MM.1S (cell line): ENCODE measurements around the gene BRME1.

ENCODE experiments used
- DNase-seq: peaks from one replicate; pipeline ENCODE4 v3.0.0-alpha.2; 2015
- H2AFZ ChIP-seq: fragments of 300-600 bp; sonication (generic); 2 replicates; pipeline ENCODE4 v1.6.0; 2016; ENCODE audit warnings: antibody characterized with exemption, low read length
- H3F3A ChIP-seq: fragments of 300-600 bp; sonication (generic); 2 replicates; pipeline ENCODE4 v1.6.1; 2016; ENCODE audit warnings: mild to moderate bottlenecking, antibody characterized with exemption, low read length, moderate library complexity, mixed read lengths; ENCODE audit not compliant: insufficient read depth
- H3K27ac ChIP-seq: fragments of 300-600 bp; sonication (generic); 2 replicates; pipeline ENCODE4 v1.5.1; 2016; ENCODE audit warnings: mild to moderate bottlenecking, low read length
- H3K27me3 ChIP-seq: fragments of 300-600 bp; sonication (generic); replicated peaks from 2 replicates; pipeline ENCODE4 v1.6.0; 2016; ENCODE audit warnings: low read length; ENCODE audit not compliant: insufficient read depth
- H3K36me3 ChIP-seq: fragments of 300-600 bp; sonication (generic); replicated peaks from 2 replicates; pipeline ENCODE4 v1.6.1; 2016; ENCODE audit warnings: mild to moderate bottlenecking, low read length, mixed read lengths; ENCODE audit not compliant: insufficient read depth
- H3K4me1 ChIP-seq: fragments of 300-600 bp; sonication (generic); 2 replicates; pipeline ENCODE4 v1.6.1; 2016; ENCODE audit warnings: low read length, mixed read lengths
- H3K4me2 ChIP-seq: fragments of 300-600 bp; sonication (generic); 2 replicates; pipeline ENCODE4 v1.6.0; 2016; ENCODE audit warnings: low read depth, low read length
- H3K4me3 ChIP-seq: fragments of 300-600 bp; sonication (generic); 2 replicates; pipeline ENCODE4 v1.5.1; 2016; ENCODE audit warnings: low read length, mixed read lengths
- H3K79me2 ChIP-seq: fragments of 300-600 bp; sonication (generic); 2 replicates; pipeline ENCODE4 v1.6.1; 2016; ENCODE audit warnings: mixed run types, low read length, mixed read lengths
- H3K9ac ChIP-seq: fragments of 300-600 bp; sonication (generic); 2 replicates; pipeline ENCODE4 v1.6.1; 2016; ENCODE audit warnings: low read length, mixed read lengths
- H3K9me2 ChIP-seq: fragments of 300-600 bp; sonication (generic); replicated peaks from 2 replicates; pipeline ENCODE4 v1.6.1; 2016; ENCODE audit warnings: mild to moderate bottlenecking, low read length, mixed read lengths; ENCODE audit not compliant: insufficient read depth
- H3K9me3 ChIP-seq: fragments of 300-600 bp; sonication (generic); replicated peaks from 2 replicates; pipeline ENCODE4 v1.6.1; 2016; ENCODE audit warnings: mild to moderate bottlenecking, low read length, mixed read lengths; ENCODE audit not compliant: insufficient read depth
- H4K20me1 ChIP-seq: fragments of 300-600 bp; sonication (generic); 2 replicates; pipeline ENCODE4 v1.6.1; 2016; ENCODE audit warnings: mild to moderate bottlenecking, low read length, moderate library complexity, mixed read lengths; ENCODE audit not compliant: insufficient read depth
- EZH2 ChIP-seq: fragments of 300-600 bp; sonication (generic); optimal IDR thresholded peaks from 2 replicates; pipeline ENCODE3; 2017; ENCODE audit warnings: low read depth, mild to moderate bottlenecking, antibody characterized with exemption, low read length, mixed read lengths
- EZH2phosphoT487 ChIP-seq: fragments of 300-600 bp; sonication (generic); IDR thresholded peaks from 2 replicates; pipeline ENCODE4 v1.6.1; 2018; ENCODE audit warnings: antibody characterized with exemption, low read length
- TF ChIP-seq, protein P1 (sequence below): fragments of 300-600 bp; sonication (generic); IDR thresholded peaks from 2 replicates; pipeline ENCODE4 v1.5.1; 2016; ENCODE audit warnings: antibody characterized with exemption, low read length, mixed read lengths

BRME1 gene

DNA sequence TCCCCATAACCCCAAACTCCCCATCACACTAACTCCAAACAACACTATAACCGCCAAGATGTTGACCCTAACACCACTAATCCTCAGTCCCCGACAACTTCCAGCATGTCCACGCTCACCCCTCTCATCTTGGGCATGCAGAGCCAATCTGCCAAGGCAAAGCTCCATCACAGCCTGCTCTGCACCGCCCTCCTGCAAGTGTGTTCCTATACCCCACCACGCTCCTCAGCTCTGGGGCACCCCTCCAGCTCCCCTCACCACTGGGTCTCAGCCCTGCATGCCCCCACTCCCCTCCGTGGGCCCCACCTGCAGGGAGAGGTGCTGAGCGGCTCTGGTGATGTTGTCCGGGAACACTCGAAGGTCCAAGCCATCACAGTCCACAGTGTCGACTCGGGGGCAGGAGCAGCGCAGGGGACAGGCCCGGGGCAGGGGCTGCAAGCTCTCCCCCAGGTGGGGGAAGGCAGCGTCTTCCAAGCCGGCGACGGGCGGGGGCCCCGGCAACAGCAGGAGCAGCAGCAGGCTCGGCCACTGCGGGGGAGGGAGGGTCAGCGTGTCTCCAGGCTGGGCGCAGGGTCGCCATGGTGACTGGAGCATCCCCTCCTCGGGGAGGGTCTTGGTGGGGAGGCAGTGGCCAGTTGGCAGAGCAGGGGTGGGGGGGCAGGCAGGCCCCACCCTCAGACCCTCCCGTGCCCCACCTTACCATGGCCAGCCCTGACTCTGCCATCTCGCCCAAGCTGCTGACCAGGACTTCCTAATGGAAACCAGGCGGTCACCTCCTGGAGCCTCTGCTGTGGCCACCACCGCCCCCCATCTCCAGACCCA lies 31.8 kb upstream of the BRME1 start:
- no peaks in the 10 kb centered on the region for H3K79me2 ChIP-seq
- no peak overlapping the region for H3K4me2 ChIP-seq
- H3K27ac ChIP-seq, result no peak overlapping the region
- H3K9ac ChIP-seq, result no peak overlapping the region
- no peak overlapping the region for H2AFZ ChIP-seq
- H3K9me2 ChIP-seq, result no peaks in the 10 kb centered on the region
- no peaks in the 10 kb centered on the region for H3K9me3 ChIP-seq
- no peaks in the 10 kb centered on the region for H3F3A ChIP-seq
- H3K36me3 ChIP-seq, result no peaks in the 10 kb centered on the region
- no peak for DNase-seq
- peaks cover 28% of the 10 kb centered on the region for H3K27me3 ChIP-seq
- H3K4me1 ChIP-seq, result no peaks in the 10 kb centered on the region
- no peaks in the 10 kb centered on the region for H4K20me1 ChIP-seq
- H3K4me3 ChIP-seq, result no peak overlapping the region
- no peak for TF ChIP-seq EZH2phosphoT487
- TF ChIP-seq, protein P1, sequence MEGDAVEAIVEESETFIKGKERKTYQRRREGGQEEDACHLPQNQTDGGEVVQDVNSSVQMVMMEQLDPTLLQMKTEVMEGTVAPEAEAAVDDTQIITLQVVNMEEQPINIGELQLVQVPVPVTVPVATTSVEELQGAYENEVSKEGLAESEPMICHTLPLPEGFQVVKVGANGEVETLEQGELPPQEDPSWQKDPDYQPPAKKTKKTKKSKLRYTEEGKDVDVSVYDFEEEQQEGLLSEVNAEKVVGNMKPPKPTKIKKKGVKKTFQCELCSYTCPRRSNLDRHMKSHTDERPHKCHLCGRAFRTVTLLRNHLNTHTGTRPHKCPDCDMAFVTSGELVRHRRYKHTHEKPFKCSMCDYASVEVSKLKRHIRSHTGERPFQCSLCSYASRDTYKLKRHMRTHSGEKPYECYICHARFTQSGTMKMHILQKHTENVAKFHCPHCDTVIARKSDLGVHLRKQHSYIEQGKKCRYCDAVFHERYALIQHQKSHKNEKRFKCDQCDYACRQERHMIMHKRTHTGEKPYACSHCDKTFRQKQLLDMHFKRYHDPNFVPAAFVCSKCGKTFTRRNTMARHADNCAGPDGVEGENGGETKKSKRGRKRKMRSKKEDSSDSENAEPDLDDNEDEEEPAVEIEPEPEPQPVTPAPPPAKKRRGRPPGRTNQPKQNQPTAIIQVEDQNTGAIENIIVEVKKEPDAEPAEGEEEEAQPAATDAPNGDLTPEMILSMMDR, result no peak
- no peak for TF ChIP-seq EZH2

DNA sequence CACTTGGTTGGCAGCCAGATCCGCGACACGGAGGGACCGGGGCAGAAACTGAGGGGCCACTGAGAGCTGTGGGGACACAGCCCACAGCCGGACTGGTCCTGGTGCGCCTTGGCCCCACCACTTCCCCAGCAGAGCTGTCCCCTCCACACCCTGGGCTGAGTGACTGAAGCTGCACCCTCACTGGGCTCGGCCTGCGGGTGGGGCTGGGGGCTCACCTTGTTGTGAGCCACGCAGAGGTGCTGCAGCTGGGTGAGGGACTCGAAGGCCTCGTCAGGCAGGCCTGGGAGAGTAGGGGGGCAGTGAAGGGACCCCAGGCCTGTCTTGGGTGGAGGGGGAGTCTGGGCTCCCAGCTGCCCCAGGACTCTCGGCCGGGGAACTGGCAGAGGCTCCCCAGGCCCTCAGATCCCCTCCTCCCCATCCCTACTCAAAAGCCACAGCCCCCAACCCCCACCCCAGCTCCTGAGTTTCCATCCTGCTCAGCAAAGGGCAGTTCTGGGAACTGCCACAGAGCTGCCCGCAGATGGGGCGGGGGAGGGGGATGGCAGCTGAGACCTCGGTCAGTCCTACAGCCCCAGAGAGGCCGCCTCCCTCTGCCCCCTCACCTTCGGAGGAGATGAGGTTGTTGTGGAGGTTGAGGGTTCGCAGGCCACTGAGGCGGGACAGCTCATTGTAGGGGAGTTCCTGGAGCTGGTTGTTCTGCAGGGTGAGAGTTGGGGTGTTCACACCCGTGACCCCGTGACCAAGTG lies 30.0 kb upstream of the BRME1 start:
- no peak overlapping the region for H3K4me3 ChIP-seq
- H2AFZ ChIP-seq, result no peak overlapping the region
- peaks cover 28% of the 10 kb centered on the region for H3K27me3 ChIP-seq
- no peaks in the 10 kb centered on the region for H4K20me1 ChIP-seq
- H3K9me3 ChIP-seq, result no peaks in the 10 kb centered on the region
- no peak overlapping the region for H3K4me2 ChIP-seq
- H3K9ac ChIP-seq, result no peak overlapping the region
- H3F3A ChIP-seq, result no peaks in the 10 kb centered on the region
- DNase-seq, result no peak
- TF ChIP-seq EZH2phosphoT487 (no peak), EZH2 (no peak)
- TF ChIP-seq, protein P1, result no peak
- H3K4me1 ChIP-seq, result no peaks in the 10 kb centered on the region
- H3K9me2 ChIP-seq, result no peaks in the 10 kb centered on the region
- no peaks in the 10 kb centered on the region for H3K36me3 ChIP-seq
- H3K27ac ChIP-seq, result no peak overlapping the region
- no peaks in the 10 kb centered on the region for H3K79me2 ChIP-seq

DNA sequence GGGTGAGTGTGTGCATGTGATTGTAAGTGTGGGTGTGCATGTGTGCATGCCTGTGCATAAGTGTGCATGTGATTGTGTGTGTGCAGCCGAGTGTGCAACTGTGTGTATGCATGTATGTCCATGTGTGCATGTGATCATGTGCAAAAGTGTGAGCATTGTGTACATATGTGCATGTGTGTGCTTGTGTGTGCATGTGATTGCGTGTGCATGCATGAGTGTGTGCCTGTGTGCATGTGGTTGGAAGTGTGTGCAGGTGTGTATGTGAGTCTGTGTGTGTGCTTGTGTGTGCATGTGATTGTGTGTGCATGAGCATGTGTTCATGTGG lies 28.8 kb upstream of the BRME1 start:
- DNase-seq, result no peak
- Histone ChIP-seq H3K9ac (no peak overlapping the region), H3K9me3 (no peaks in the 10 kb centered on the region), H2AFZ (no peak overlapping the region), H3K36me3 (no peaks in the 10 kb centered on the region), H3K9me2 (no peaks in the 10 kb centered on the region), H3K27ac (no peak overlapping the region), H4K20me1 (no peaks in the 10 kb centered on the region), H3F3A (no peaks in the 10 kb centered on the region), H3K79me2 (no peaks in the 10 kb centered on the region), H3K4me2 (no peak overlapping the region), H3K4me1 (no peaks in the 10 kb centered on the region), H3K27me3 (peaks cover 28% of the 10 kb centered on the region), H3K4me3 (no peak overlapping the region)
- TF ChIP-seq, protein P1, result no peak
- TF ChIP-seq EZH2, result no peak
- no peak for TF ChIP-seq EZH2phosphoT487
